NCI-H460 (cell line): Measurements from ENCODE around the gene SDC1. TPM values are rescaled to one million over a fixed set of nuclear protein-coding genes. Genes with fewer than 3 reads are reported as not detected.
"Not testable (repeated sequence)": the region's sequence is repeated elsewhere in the genome, so short reads cannot be mapped to it uniquely, and the experiment has no call there.

Experiments used
- DNase-seq: peaks from one replicate; pipeline ENCODE4 v3.0.0-alpha.2; 2016; ENCODE audit warnings: low read depth; ENCODE audit errors: extremely low read depth
- polyA plus RNA-seq: library from polyadenylated mRNA; depleted of rRNA; stranded (reverse); fragments of >200 nt; gene quantifications from 2 replicates; pipeline ENCODE4 v1.2.3, GENCODE V29; 2014; cell fraction: nucleus; rRNA removed
- total RNA-seq: library from RNA; depleted of rRNA; stranded (reverse); fragments of >200 nt; shearing (Covaris generic); gene quantifications from 2 replicates; pipeline ENCODE4 v1.2.3, GENCODE V29; 2014; rRNA removed

Gene SDC1, protein sequence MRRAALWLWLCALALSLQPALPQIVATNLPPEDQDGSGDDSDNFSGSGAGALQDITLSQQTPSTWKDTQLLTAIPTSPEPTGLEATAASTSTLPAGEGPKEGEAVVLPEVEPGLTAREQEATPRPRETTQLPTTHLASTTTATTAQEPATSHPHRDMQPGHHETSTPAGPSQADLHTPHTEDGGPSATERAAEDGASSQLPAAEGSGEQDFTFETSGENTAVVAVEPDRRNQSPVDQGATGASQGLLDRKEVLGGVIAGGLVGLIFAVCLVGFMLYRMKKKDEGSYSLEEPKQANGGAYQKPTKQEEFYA
- 27.3 and 31.7 TPM in 2 replicates for total RNA-seq
- polyA plus RNA-seq, result 80.3 and 84.5 TPM in 2 replicates

GRCh38 chr2:20224716-20225293, at the start of gene SDC1:
Gene SDC1, minus strand, starts transcription at chr2:20225130. Its CDS starts 263 bp downstream, at chr2:20224867.
- DNase-seq, result peak; percentile 36

GRCh38 chr2:20273042-20273441, 48.1 kb upstream of the SDC1 start:
- DNase-seq, result no peak

DNA sequence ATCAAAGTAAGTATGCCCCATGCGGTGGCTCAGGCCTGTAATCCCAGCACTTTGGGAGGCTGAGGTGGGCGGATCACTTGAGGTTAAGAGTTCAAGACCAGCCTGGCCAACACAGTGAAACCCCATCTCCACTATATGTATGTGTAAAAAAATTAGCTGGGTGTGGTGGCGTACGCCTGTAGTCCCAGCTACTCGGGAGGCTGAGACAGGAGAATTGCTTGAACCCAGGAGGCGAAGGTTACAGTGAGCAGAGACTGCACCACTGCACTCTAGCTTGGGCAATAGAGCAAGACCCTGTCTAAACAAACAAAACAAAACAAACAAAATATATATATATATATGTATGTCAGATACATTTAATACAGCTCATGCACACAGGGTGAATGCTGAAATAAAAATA, 43.4 kb upstream of the SDC1 start:
- not testable (repeated sequence) for DNase-seq

GRCh38 chr2:20267529-20267928, 42.6 kb upstream of the SDC1 start:
- no peak for DNase-seq

GRCh38 chr2:20264629-20265028, 39.7 kb upstream of the SDC1 start:
- DNase-seq, result no peak

- no peak for DNase-seq
Observed at GRCh38 chr2:20257411-20257810, 32.5 kb upstream of the SDC1 start.

GRCh38 chr2:20254731-20255130, 29.8 kb upstream of the SDC1 start:
- DNase-seq, result no peak

- no peak for DNase-seq
Observed at GRCh38 chr2:20250436-20250835, 25.5 kb upstream of the SDC1 start.

GRCh38 chr2:20249170-20249569, 24.2 kb upstream of the SDC1 start:
- no peak for DNase-seq

GRCh38 chr2:20247084-20247483, 22.2 kb upstream of the SDC1 start:
- no peak for DNase-seq

DNA sequence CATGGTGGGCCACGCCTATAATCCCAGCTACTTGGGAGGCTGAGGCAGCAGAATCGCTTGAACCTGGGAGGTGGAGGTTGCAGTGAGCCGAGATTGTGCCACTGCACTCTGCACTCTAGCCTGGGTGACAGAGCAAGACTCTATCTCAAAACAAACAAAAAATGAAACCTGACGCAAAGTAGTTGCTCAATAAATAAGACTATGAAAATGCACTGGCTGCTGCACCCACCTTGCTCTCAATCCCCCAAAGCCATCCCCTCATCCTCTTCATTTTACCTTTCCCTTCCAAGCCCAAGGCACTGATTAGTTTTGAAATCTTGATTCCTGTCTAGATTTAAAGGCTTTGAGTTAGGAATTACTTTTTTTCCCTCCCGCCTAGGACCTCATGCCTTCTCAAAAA, 18.7 kb upstream of the SDC1 start:
- not testable (repeated sequence) for DNase-seq

DNA sequence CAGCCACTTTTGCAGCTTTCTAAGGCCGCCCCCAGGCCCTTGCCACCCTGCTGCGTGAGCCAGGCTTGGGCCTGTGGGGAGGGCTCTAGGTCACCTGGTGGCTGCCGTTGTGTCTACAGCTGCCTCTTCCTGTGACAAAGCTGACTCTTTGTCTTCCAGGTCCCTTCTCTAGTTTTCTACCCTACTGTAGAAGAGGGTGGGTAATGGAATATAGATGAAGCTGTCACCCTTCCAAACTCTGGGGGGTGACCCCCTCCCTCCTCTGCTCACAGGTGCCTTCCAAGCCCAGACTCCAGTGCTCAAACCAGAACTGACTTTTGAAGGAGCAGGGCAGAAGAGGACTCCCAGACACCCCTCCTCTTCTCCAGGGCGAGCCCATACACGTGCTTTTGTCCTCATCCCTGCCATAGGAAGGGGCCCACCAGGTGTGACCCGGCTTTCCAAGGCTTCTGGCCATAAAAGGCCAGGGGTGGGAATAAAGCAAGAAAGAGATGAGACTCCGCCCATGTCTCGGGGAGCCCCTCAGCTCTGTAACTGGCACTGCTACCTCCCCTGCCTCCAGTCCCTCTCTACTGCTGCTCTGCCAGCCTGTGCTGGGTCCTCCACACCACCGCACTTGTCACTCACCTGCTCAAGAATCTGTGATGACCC, 17.9 kb upstream of the SDC1 start:
- DNase-seq, result no peak

GRCh38 chr2:20241973-20242726, 17.2 kb upstream of the SDC1 start:
- no peak for DNase-seq

- not testable (repeated sequence) for DNase-seq
Observed at GRCh38 chr2:20240291-20240690, 15.4 kb upstream of the SDC1 start.

- no peak for DNase-seq
Observed at GRCh38 chr2:20236496-20236895, 11.6 kb upstream of the SDC1 start.

GRCh38 chr2:20235655-20236305, 10.8 kb upstream of the SDC1 start:
- no peak for DNase-seq

DNA sequence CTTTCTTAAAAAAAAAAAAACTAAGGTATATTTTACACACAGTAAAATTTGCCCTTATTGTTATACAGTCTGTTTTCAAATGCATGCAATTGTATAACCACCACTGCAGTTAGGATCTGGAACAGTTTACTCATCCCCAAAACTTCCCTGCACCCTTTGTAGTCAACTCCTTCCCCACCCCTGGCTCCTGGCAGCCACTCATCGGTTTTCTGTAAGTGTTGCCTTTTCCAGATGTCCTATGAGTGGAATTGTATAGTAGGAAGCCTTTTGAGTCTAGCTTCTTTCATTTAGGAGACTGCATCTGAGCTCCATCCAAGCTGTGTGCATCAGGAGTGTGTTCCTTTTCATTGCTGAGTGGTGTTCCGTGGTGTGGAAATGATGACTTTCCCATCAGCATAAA, 9.7 kb upstream of the SDC1 start:
- DNase-seq, result not testable (repeated sequence)

GRCh38 chr2:20232837-20233207, 7.9 kb upstream of the SDC1 start:
- DNase-seq, result no peak

DNA sequence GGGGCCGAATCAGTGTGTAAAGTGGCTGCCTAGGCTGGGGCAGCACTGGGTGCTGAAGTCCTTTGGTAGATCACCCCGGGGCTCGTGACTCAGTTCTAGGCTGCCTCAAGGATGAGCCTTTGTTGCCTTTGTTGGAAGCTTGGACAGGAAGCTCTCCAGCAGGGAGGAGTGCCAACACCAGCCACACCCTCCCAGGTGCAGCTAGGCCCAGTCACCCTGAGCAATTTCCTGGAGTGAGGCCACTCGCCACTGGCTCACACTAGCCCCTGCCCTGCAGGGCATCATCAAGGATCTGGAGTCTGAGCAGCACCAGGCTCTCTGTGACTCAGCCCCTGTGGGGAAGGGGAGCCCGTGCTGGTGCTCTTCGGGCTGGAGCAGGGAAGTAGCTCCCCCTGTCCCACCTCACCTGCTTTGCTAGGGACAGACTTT, 6.7 kb upstream of the SDC1 start:
- DNase-seq, result no peak

DNA sequence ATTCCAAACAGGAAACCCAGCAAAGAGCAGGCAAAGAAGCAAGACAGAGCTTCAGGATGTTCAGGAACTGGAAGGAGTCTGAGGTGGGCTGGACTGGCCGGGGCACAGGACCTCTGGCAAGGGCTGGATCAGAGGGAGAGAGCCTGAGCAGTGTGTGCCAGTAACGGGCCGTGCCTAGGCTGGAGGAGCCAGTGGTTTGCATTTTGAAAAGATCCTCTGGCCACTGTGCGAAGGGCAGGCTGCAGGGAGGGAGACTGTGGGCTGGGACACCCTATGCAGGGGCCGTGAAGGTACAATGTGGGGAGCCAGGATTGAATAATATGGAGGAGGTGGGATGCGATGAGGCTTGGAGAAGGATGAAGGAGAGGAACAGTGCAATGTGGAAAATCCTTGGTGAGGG, 6.2 kb upstream of the SDC1 start:
- no peak for DNase-seq

DNA sequence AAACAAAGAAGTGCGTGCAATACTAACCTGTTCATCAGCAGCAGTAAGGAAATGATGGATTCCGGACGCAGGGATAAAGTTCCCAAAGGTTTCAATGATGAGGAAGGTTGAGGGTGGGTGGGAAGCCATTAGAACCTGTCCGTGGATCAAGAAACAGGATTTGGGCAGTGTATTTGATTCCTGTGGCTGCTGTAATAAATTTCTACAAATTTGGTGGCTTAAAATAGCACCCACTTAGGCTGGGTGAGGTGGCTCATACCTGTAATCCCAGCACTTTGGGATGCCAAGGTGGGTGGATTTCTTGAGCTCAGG, 5.1 kb upstream of the SDC1 start:
- DNase-seq, result no peak
